ENCODE data around the gene OGT. TPM values are rescaled to one million over a fixed set of nuclear protein-coding genes. Genes with fewer than 3 reads are reported as not detected.
A peak's percentile ranks its signal among the peaks of the same experiment; 100 is the strongest.

The OGT gene
- total and polyA plus RNA-seq, 10 of the 15 experiments (the other 5 are each of a cell fraction or from before 2014, with no cell fraction given) = 38.2 to 671 (median 107) TPM

GRCh38 chrX:71532753-71533425 lies at the start of gene OGT (continued):
- TF ChIP-seq ZBTB40 (IDR thresholded peaks at IDR 0.05; ENCODE audit: borderline replicate concordance) (peak; percentile 65), ZNF687 (IDR thresholded peaks at IDR 0.05) (peak; percentile 48), MLLT1 (IDR thresholded peaks at IDR 0.05) (peak; percentile 70), GABPA (IDR thresholded peaks at IDR 0.05; ENCODE audit: low read depth) (0 out of 2 replicates have a peak, but pooled peaks have one; percentile 40), IRF3 (IDR thresholded peaks at IDR 0.05) (no peak), EGR1 (IDR thresholded peaks at IDR 0.05; ENCODE audit: borderline replicate concordance in 1 of 2, low read depth in 2 of 2, low read length in 2 of 2) (no peak), TAF1 (IDR thresholded peaks at IDR 0.05; ENCODE audit: borderline replicate concordance, low read depth, low read length) (peak; percentile 88; the same call in 1 of the 2 replicates), NR2C1 (IDR thresholded peaks at IDR 0.05) (0 out of 2 replicates have a peak, but pooled peaks have one; percentile 3), RBBP5 (conservative IDR thresholded peaks at IDR 0.05) (no peak), CUX1 (IDR thresholded peaks at IDR 0.05; ENCODE audit: insufficient replicate concordance, low read depth, low read length) (no peak), WRNIP1 (IDR thresholded peaks at IDR 0.05; ENCODE audit: borderline replicate concordance, low read depth, low read length) (no peak), TBL1XR1 (IDR thresholded peaks at IDR 0.05; ENCODE audit: low read depth, low read length) (peak; percentile 87)

Measured in GM12878 (cell line).